IPS-18a (cell line): ENCODE measurements around the gene TNF.

Experiments
- H3K27ac ChIP-seq: one replicate; pipeline ENCODE4 v1.5.1; 2013; ENCODE audit warnings: low read length
- H3K27me3 ChIP-seq: one replicate; pipeline ENCODE4 v1.6.1; 2013; ENCODE audit warnings: mild to moderate bottlenecking, low read length; ENCODE audit not compliant: control insufficient read depth, insufficient read depth
- H3K36me3 ChIP-seq: one replicate; pipeline ENCODE4 v1.6.1; 2013; ENCODE audit warnings: low read depth, low read length; ENCODE audit not compliant: control insufficient read depth
- H3K4me1 ChIP-seq: one replicate; pipeline ENCODE4 v1.6.1; 2013; ENCODE audit warnings: low read depth, low read length; ENCODE audit not compliant: control insufficient read depth
- H3K4me3 ChIP-seq: one replicate; pipeline ENCODE4 v1.5.1; 2013; ENCODE audit warnings: low read length
- H3K9ac ChIP-seq: one replicate; pipeline ENCODE4 v1.6.1; 2013; ENCODE audit warnings: mild to moderate bottlenecking, low read length, moderate library complexity
- H3K9me3 ChIP-seq: one replicate; pipeline ENCODE4 v1.6.1; 2013; ENCODE audit warnings: low read depth, low read length; ENCODE audit not compliant: control insufficient read depth

TNF gene

DNA sequence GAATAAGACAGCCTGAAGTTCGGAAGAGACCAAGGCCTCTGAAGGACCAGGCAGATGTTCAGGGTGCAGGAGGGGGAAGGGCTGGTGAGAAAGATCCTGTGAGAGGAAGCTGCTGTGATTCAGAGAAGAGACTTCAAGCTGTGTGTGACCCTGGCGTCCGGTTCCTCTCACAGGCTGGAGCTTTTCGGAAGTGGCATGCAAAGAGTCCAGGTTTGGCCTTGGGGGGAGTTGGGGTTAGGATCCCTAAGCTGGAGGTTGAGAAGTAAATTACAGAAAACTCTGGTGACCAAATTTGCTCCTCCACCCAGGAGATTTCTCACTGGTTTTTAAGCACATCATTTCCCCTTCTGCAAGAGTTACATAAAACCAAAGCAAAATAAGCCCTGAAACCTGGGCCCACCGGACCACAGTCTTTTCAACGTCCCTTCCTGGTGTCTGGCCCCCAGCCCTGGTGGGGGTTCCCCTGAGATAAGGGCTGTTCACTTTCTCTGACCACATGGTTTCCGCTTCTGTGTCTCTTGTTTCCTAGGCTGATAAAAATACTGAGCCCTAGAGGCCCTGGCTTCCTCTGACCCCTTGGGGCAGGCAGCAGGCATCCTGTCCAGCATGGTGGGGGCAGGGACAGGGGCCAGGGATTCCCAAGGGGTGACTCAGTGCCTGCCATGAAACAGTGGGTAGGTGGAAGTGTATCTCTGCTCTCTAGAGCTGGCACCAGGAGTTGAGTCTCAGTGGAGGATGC lies 15.2 kb upstream of the TNF start:
- Histone ChIP-seq H3K27ac (no peak overlapping the region), H3K4me1 (no peaks in the 10 kb centered on the region), H3K9me3 (no peaks in the 10 kb centered on the region), H3K9ac (no peak overlapping the region), H3K27me3 (no peaks in the 10 kb centered on the region), H3K4me3 (no peak overlapping the region), H3K36me3 (peaks cover 4% of the 10 kb centered on the region)

DNA sequence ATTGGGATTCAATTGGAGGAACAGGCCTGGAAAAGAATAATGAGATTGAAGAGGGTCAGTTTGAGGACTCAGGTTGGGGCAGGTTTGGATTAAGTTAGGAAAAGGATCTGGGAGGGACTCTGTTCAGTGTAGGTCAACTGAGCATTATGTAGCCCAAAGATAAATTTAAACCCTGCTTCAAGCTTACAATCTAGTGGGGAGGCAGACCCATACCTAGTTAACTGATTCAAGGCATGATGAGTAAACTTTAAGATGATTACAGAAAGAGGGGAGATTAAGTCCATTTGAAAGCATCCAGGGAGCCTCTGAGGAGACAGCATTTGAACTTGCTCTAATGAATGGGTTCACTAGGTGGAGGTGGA lies 14.7 kb upstream of the TNF start:
- H3K27ac ChIP-seq: no peak overlapping the region
- H3K9me3 ChIP-seq: no peaks in the 10 kb centered on the region
- peaks cover 4% of the 10 kb centered on the region for H3K36me3 ChIP-seq
- no peak overlapping the region for H3K4me3 ChIP-seq
- H3K9ac ChIP-seq: no peak overlapping the region
- no peaks in the 10 kb centered on the region for H3K4me1 ChIP-seq
- H3K27me3 ChIP-seq: no peaks in the 10 kb centered on the region

DNA sequence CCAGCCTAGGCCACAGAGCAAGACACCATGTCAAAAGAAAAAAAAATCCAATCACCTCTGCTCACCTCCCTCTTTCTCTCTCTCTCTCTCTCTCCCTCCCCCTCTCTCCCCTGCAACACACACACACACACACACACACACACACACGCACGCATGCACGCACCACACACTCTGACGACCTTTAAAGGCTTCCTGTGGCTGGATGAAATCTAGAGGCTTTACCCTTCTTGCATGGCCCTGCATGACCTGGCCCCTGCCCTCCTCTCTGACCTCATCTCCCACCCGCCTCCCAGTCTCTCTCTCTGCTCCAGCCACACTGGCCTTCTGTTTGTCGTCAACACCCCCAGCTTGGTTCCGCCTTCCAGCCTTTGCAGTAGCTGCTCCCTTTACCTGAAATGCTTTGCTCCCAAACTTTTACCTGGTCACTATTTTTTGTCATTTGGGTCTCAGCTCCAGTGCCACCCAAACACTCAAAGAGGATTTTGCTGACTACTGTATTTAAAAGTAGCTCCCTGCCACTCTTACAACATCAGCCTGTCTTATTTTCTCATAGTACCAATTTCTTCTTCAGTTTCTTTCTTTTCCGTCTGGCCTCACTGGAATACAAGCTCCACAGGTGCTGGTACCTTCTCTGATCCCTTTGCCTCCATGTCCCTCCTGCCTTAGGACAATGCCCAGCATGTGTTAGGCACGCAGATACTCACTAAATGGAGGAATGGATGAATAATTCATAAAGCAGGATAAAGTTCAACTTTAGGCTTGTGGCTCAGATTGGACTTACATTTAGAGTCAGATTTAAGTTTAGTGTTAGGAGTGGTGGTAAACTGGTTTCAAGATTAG lies 7.6 kb upstream of the TNF start:
- H3K36me3 ChIP-seq: no peaks in the 10 kb centered on the region
- H3K9ac ChIP-seq: no peak overlapping the region
- H3K4me3 ChIP-seq: no peak overlapping the region
- no peaks in the 10 kb centered on the region for H3K27me3 ChIP-seq
- H3K4me1 ChIP-seq: no peaks in the 10 kb centered on the region
- H3K9me3 ChIP-seq: no peaks in the 10 kb centered on the region
- no peak overlapping the region for H3K27ac ChIP-seq

DNA sequence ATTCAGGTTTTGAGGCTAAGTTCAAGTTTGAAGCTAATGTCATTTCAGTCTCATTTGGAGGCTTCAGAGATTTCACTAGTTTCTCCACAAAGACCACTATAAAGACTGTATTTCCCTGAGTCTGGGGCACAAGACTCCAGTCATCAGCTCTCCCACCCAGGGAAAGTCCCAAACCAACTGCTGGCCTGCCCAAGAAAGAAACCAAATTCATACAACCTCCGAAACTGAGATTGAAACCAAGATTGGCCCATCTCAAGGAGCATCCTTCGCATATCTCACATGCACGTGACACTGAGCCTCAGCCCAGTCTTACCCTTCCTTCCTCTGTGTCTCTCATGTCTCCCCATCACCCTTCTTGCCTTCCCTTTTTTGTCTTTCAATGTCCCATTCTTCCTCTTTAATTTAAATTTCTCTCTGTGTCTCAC lies 6.8 kb upstream of the TNF start:
- Histone ChIP-seq H3K4me1 (no peaks in the 10 kb centered on the region), H3K27ac (no peak overlapping the region), H3K9me3 (no peaks in the 10 kb centered on the region), H3K36me3 (no peaks in the 10 kb centered on the region), H3K27me3 (no peaks in the 10 kb centered on the region), H3K9ac (no peak overlapping the region), H3K4me3 (no peak overlapping the region)

DNA sequence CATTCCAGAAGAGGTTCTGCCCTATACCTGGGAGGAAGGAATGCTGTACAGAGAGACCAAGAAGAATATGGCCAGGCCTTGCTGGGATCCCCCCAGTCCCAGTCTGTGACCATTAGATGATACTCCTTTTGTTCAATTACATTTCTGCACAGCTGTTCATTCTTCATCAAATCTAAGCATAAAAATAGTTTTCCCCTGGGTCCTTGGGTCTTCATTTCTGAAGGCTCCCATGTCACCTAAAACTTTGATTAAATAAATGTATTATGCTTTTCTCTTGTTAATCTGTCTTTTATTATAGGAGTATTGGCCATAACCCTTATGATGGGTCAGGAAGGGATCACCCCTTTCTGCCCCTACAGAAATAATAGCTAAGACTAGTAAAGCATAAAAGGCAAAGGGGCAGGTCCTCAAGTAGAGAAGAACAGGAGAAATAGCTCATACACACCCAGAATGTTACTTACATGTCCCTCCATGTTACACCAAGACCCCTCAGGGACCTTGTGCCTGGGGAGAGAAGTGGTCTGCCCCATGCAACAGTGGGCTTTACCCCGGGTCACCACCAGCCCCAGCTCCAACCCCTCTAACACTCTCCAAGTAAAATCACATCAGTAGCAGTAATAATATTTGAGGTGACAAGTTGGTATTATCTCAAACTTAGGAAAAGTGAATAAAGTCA lies 5.4 kb upstream of the TNF start:
- Histone ChIP-seq H3K4me3 (no peak overlapping the region), H3K27me3 (no peaks in the 10 kb centered on the region), H3K4me1 (no peaks in the 10 kb centered on the region), H3K36me3 (no peaks in the 10 kb centered on the region), H3K9me3 (no peaks in the 10 kb centered on the region), H3K27ac (no peak overlapping the region), H3K9ac (no peak overlapping the region)

DNA sequence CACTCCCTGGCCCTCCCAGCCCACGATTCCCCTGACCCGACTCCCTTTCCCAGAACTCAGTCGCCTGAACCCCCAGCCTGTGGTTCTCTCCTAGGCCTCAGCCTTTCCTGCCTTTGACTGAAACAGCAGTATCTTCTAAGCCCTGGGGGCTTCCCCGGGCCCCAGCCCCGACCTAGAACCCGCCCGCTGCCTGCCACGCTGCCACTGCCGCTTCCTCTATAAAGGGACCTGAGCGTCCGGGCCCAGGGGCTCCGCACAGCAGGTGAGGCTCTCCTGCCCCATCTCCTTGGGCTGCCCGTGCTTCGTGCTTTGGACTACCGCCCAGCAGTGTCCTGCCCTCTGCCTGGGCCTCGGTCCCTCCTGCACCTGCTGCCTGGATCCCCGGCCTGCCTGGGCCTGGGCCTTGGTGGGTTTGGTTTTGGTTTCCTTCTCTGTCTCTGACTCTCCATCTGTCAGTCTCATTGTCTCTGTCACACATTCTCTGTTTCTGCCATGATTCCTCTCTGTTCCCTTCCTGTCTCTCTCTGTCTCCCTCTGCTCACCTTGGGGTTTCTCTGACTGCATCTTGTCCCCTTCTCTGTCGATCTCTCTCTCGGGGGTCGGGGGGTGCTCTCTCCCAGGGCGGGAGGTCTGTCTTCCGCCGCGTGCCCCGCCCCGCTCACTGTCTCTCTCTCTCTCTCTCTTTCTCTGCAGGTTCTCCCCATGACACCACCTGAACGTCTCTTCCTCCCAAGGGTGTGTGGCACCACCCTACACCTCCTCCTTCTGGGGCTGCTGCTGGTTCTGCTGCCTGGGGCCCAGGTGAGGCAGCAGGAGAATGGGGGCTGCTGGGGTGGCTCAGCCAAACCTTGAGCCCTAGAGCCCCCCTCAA lies 3.1 kb upstream of the TNF start, which contains the start of gene LTA:
LTA (plus strand) TSS at position 249 of the 871 bp plus-strand sequence; CDS start at position 703, 454 bp downstream.
- Histone ChIP-seq H3K36me3 (no peaks in the 10 kb centered on the region), H3K4me3 (no peak within 1 kb of the TSS), H3K9me3 (no peaks in the 10 kb centered on the region), H3K27ac (no peak within 1 kb of the TSS), H3K27me3 (peaks cover 6% of the 10 kb centered on the region), H3K4me1 (no peaks in the 10 kb centered on the region), H3K9ac (no peak within 1 kb of the TSS)

DNA sequence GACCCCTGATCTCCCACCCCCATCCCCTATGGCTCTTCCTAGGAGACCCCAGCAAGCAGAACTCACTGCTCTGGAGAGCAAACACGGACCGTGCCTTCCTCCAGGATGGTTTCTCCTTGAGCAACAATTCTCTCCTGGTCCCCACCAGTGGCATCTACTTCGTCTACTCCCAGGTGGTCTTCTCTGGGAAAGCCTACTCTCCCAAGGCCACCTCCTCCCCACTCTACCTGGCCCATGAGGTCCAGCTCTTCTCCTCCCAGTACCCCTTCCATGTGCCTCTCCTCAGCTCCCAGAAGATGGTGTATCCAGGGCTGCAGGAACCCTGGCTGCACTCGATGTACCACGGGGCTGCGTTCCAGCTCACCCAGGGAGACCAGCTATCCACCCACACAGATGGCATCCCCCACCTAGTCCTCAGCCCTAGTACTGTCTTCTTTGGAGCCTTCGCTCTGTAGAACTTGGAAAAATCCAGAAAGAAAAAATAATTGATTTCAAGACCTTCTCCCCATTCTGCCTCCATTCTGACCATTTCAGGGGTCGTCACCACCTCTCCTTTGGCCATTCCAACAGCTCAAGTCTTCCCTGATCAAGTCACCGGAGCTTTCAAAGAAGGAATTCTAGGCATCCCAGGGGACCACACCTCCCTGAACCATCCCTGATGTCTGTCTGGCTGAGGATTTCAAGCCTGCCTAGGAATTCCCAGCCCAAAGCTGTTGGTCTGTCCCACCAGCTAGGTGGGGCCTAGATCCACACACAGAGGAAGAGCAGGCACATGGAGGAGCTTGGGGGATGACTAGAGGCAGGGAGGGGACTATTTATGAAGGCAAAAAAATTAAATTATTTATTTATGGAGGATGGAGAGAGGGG lies 1.9 kb upstream of the TNF start:
- Histone ChIP-seq H3K27me3 (peaks cover 6% of the 10 kb centered on the region), H3K36me3 (no peaks in the 10 kb centered on the region), H3K4me3 (no peak overlapping the region), H3K4me1 (no peaks in the 10 kb centered on the region), H3K9ac (no peak overlapping the region), H3K27ac (no peak overlapping the region), H3K9me3 (no peaks in the 10 kb centered on the region)

DNA sequence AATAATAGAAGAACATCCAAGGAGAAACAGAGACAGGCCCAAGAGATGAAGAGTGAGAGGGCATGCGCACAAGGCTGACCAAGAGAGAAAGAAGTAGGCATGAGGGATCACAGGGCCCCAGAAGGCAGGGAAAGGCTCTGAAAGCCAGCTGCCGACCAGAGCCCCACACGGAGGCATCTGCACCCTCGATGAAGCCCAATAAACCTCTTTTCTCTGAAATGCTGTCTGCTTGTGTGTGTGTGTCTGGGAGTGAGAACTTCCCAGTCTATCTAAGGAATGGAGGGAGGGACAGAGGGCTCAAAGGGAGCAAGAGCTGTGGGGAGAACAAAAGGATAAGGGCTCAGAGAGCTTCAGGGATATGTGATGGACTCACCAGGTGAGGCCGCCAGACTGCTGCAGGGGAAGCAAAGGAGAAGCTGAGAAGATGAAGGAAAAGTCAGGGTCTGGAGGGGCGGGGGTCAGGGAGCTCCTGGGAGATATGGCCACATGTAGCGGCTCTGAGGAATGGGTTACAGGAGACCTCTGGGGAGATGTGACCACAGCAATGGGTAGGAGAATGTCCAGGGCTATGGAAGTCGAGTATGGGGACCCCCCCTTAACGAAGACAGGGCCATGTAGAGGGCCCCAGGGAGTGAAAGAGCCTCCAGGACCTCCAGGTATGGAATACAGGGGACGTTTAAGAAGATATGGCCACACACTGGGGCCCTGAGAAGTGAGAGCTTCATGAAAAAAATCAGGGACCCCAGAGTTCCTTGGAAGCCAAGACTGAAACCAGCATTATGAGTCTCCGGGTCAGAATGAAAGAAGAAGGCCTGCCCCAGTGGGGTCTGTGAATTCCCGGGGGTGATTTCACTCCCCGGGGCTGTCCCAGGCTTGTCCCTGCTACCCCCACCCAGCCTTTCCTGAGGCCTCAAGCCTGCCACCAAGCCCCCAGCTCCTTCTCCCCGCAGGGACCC lies 981 bp upstream of the TNF start:
- Histone ChIP-seq H3K9ac (no peak overlapping the region), H3K4me1 (no peaks in the 10 kb centered on the region), H3K27me3 (peaks cover 6% of the 10 kb centered on the region), H3K27ac (no peak overlapping the region), H3K4me3 (no peak overlapping the region), H3K36me3 (no peaks in the 10 kb centered on the region), H3K9me3 (no peaks in the 10 kb centered on the region)

DNA sequence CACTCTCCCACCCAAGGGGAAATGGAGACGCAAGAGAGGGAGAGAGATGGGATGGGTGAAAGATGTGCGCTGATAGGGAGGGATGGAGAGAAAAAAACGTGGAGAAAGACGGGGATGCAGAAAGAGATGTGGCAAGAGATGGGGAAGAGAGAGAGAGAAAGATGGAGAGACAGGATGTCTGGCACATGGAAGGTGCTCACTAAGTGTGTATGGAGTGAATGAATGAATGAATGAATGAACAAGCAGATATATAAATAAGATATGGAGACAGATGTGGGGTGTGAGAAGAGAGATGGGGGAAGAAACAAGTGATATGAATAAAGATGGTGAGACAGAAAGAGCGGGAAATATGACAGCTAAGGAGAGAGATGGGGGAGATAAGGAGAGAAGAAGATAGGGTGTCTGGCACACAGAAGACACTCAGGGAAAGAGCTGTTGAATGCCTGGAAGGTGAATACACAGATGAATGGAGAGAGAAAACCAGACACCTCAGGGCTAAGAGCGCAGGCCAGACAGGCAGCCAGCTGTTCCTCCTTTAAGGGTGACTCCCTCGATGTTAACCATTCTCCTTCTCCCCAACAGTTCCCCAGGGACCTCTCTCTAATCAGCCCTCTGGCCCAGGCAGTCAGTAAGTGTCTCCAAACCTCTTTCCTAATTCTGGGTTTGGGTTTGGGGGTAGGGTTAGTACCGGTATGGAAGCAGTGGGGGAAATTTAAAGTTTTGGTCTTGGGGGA lies 754 bp downstream of the TNF start:
- Histone ChIP-seq H3K4me3 (no peak overlapping the region), H3K27me3 (peaks cover 17% of the 10 kb centered on the region), H3K36me3 (no peaks in the 10 kb centered on the region), H3K9me3 (no peaks in the 10 kb centered on the region), H3K9ac (no peak overlapping the region), H3K27ac (no peak overlapping the region), H3K4me1 (peaks cover 5% of the 10 kb centered on the region)
